ENCODE data around the gene INTS14.
"Not testable (repeated sequence)": the region's sequence is repeated elsewhere in the genome, so short reads cannot be mapped to it uniquely, and the experiment has no call there.

Gene INTS14

GRCh38 chr15:65551183-65551582 is 59.7 kb downstream of the INTS14 start:
- no peak for TF ChIP-seq CTCF (IDR thresholded peaks at IDR 0.05; ENCODE audit: borderline replicate concordance, insufficient read depth, low read depth, low read length)
- no peak overlapping the region for H3K4me3 ChIP-seq (ENCODE audit: low read depth, low read length)

- H3K4me3 ChIP-seq (ENCODE audit: low read depth, low read length) = no peak overlapping the region
- TF ChIP-seq CTCF (IDR thresholded peaks at IDR 0.05; ENCODE audit: borderline replicate concordance, insufficient read depth, low read depth, low read length) = no peak
Measured at GRCh38 chr15:65550681-65551098, 60.2 kb downstream of the INTS14 start.

- H3K4me3 ChIP-seq (ENCODE audit: low read depth, low read length) = not testable (repeated sequence)
Measured at GRCh38 chr15:65549288-65549687, 61.6 kb downstream of the INTS14 start.

- no peak for TF ChIP-seq CTCF (IDR thresholded peaks at IDR 0.05; ENCODE audit: borderline replicate concordance, insufficient read depth, low read depth, low read length)
- H3K4me3 ChIP-seq (ENCODE audit: low read depth, low read length) = no peak overlapping the region
Measured at GRCh38 chr15:65547841-65548240, 63.1 kb downstream of the INTS14 start.

GRCh38 chr15:65541231-65541820 is 69.6 kb downstream of the INTS14 start:
- no peak for TF ChIP-seq CTCF (IDR thresholded peaks at IDR 0.05; ENCODE audit: borderline replicate concordance, insufficient read depth, low read depth, low read length)
- H3K4me3 ChIP-seq (ENCODE audit: low read depth, low read length) = no peak overlapping the region

GRCh38 chr15:65540314-65540713 is 70.6 kb downstream of the INTS14 start:
- H3K4me3 ChIP-seq (ENCODE audit: low read depth, low read length) = no peak overlapping the region
- TF ChIP-seq CTCF (IDR thresholded peaks at IDR 0.05; ENCODE audit: borderline replicate concordance, insufficient read depth, low read depth, low read length) = no peak

- no peak for TF ChIP-seq CTCF (IDR thresholded peaks at IDR 0.05; ENCODE audit: borderline replicate concordance, insufficient read depth, low read depth, low read length)
- no peak overlapping the region for H3K4me3 ChIP-seq (ENCODE audit: low read depth, low read length)
Measured at GRCh38 chr15:65535192-65535591, 75.7 kb downstream of the INTS14 start.
